Stimulated activated naive B cell treated with anti-CD40 and anti-IgM and Interleukin-4, amounts not matched to agents 10 μg/mL and 1 μg/mL and 100 μg/mL, for 72 hours (primary cell): ENCODE results near the gene SNX25.
A peak's percentile ranks its signal among the peaks of the same experiment; 100 is the strongest.
"Not testable (repeated sequence)": the region's sequence is repeated elsewhere in the genome, so short reads cannot be mapped to it uniquely, and the experiment has no call there.

Source experiments
- ATAC-seq, 2 donors: fragments of 150-1000 bp; cut with Tn5 transposase; replicated peaks; 2 replicates each; pipeline ENCODE4 v1.10.0; 2021; ENCODE audit warnings: moderate library complexity in 1 of 2
- DNase-seq: peaks from one replicate; pipeline ENCODE4 v3.0.0; 2021
- H3K27ac Mint-ChIP-seq: one replicate; pipeline ENCODE4 v1.8.0; 2022; ENCODE audit warnings: mild to moderate bottlenecking, mixed read lengths
- H3K27me3 Mint-ChIP-seq, 2 donors: one replicate each; pipeline ENCODE4 v1.8.0; 2022; ENCODE audit warnings: mixed read lengths in 2 of 2
- H3K36me3 Mint-ChIP-seq, 2 donors: one replicate each; pipeline ENCODE4 v1.8.0; 2022; ENCODE audit warnings: mixed read lengths in 2 of 2, mild to moderate bottlenecking in 1 of 2
- H3K4me1 Mint-ChIP-seq, 2 donors: one replicate each; pipeline ENCODE4 v1.8.0; 2022; ENCODE audit warnings: mixed read lengths in 2 of 2, mild to moderate bottlenecking in 1 of 2
- H3K4me3 Mint-ChIP-seq, 2 donors: one replicate each; pipeline ENCODE4 v1.8.0; 2022; ENCODE audit warnings: mild to moderate bottlenecking in 2 of 2, mixed read lengths in 2 of 2, moderate library complexity in 1 of 2
- H3K9me3 Mint-ChIP-seq, 2 donors: one replicate each; pipeline ENCODE4 v1.8.0; 2022; ENCODE audit warnings: mixed read lengths in 2 of 2, mild to moderate bottlenecking in 1 of 2

The SNX25 gene

GRCh38 chr4:185196437-185196836 is 13.0 kb upstream of the SNX25 start:
- Mint-ChIP-seq H3K27me3 (no peaks in the 10 kb centered on the region), H3K4me3 (no peak overlapping the region), H3K36me3 (peaks cover 10 to 24% of the 10 kb centered on the region in 2 donors), H3K4me1 (peaks cover 12 to 35% of the 10 kb centered on the region in 2 donors), H3K27ac (no peak overlapping the region), H3K9me3 (no peaks in the 10 kb centered on the region)
- DNase-seq: no peak
- ATAC-seq: no peak

- peaks cover 13 to 40% of the 10 kb centered on the region in 2 donors for H3K4me1 Mint-ChIP-seq
- not testable (repeated sequence) for ATAC-seq
Measured at GRCh38 chr4:185198189-185198588, 11.2 kb upstream of the SNX25 start.

DNA sequence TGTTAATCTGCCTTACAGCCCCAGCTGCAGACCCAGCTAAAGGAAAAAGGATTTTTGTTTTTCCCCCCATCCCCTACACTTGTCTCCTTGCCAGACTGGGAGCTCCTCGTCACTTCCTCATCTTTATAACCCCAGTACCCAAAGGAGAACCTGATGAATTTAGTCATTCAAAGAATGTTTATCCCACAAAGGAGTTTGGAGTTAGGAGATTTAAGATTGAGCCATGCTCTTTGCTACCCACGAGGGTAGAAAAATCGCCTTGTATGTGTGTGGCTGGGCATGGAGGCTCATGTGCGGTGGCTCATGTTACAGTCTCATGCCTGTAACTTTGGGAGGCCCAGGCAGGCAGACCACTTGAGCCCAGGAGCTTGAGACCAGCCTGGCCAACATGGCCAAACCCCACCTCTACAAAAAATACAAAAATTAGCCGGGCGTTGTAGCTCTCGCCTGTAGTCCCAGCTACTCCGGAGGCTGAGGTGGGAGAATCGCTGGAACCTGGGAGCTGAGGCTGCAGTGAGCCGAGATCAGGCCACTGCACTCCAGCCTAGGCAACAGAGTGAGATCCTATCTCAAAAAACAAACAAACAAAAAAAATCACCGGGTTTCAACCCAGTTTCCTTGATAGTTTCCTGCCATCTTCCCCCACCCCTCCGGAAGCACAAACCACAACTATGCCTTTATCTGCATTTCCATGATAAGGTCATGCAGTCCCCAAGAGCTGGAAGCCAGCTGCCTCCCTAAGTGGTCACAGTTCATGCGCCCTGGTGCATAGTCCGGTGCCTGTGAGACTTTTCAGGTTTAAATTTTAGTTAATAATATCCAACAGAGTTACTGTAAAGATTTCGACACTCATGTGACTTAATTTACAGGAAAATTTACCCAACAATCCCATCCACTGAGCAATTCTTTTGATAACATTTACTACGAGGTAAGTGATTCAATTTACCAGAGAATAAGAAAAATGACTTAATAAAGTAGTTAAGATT is 7.1 kb upstream of the SNX25 start:
- H3K9me3 Mint-ChIP-seq: no peaks in the 10 kb centered on the region
- peak overlapping the region; percentile 99 for H3K27ac Mint-ChIP-seq
- H3K4me1 Mint-ChIP-seq: peaks cover 24 to 56% of the 10 kb centered on the region in 2 donors
- no peak for DNase-seq
- peaks cover 8 to 16% of the 10 kb centered on the region in 2 donors for H3K36me3 Mint-ChIP-seq
- H3K27me3 Mint-ChIP-seq: no peaks in the 10 kb centered on the region
- ATAC-seq: no peak
- H3K4me3 Mint-ChIP-seq: peak overlapping the region; percentile 96 to 98

More at GRCh38 chr4:185198189-185198588, 11.2 kb upstream of the SNX25 start:
- DNase-seq, H3K9me3 Mint-ChIP-seq, H3K4me3 Mint-ChIP-seq, H3K27me3 Mint-ChIP-seq, H3K27ac Mint-ChIP-seq: not testable (repeated sequence)
- H3K36me3 Mint-ChIP-seq: peaks cover 10 to 23% of the 10 kb centered on the region in 2 donors

- peaks cover 6 to 16% of the 10 kb centered on the region in 2 donors for H3K36me3 Mint-ChIP-seq
- H3K9me3 Mint-ChIP-seq: no peaks in the 10 kb centered on the region
- H3K27me3 Mint-ChIP-seq: no peaks in the 10 kb centered on the region
- ATAC-seq (peak; percentile 4 to 22), DNase-seq (no peak)
- H3K27ac Mint-ChIP-seq: peak overlapping the region; percentile 99
- peaks cover 24 to 49% of the 10 kb centered on the region in 2 donors for H3K4me1 Mint-ChIP-seq
- H3K4me3 Mint-ChIP-seq: peak overlapping the region; percentile 96 to 98
Measured at GRCh38 chr4:185202984-185203485, 6.4 kb upstream of the SNX25 start.

GRCh38 chr4:185203486-185204237 is 5.7 kb upstream of the SNX25 start, which contains the start of gene CFAP97:
CFAP97 (minus strand) TSS chr4:185204000; CDS start chr4:185191196, 12,804 bp downstream.
- H3K4me1 Mint-ChIP-seq: peaks cover 24 to 51% of the 10 kb centered on the region in 2 donors
- no peaks in the 10 kb centered on the region for H3K9me3 Mint-ChIP-seq
- peak within 1 kb of the TSS; percentile 99 for H3K27ac Mint-ChIP-seq
- H3K27me3 Mint-ChIP-seq: no peaks in the 10 kb centered on the region
- peak; percentile 70 for DNase-seq
- ATAC-seq: peak; percentile 84 to 91
- peak within 1 kb of the TSS; percentile 96 to 98 for H3K4me3 Mint-ChIP-seq
- H3K36me3 Mint-ChIP-seq: peaks cover 4 to 16% of the 10 kb centered on the region in 2 donors

- Mint-ChIP-seq H3K36me3 (peaks cover 4 to 16% of the 10 kb centered on the region in 2 donors), H3K4me1 (peaks cover 27 to 57% of the 10 kb centered on the region in 2 donors), H3K9me3 (no peaks in the 10 kb centered on the region), H3K27me3 (no peaks in the 10 kb centered on the region), H3K27ac (peak overlapping the region; percentile 89), H3K4me3 (peak overlapping the region; percentile 96 to 98)
- DNase-seq: no peak
- ATAC-seq: no peak
Measured at GRCh38 chr4:185204238-185204910, 5.0 kb upstream of the SNX25 start.

DNA sequence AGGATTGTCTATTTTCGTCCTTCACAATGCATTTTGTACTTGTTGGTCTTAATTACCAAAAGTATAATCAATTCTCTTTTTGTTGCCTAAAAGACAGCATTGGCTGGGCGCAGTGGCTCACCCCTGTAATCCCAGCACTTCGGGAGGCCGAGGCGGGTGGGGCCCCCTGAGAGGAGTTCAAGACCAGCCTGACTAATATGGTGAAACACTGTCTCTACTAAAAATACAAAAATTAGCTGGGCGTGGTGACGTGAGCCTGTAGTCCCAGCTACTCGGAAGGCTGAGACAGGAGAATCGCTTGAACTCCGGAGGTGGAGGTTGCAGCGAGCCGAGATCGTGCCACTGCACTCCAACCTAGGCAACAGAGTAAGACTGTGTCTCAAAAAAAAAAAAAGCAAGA is 4.3 kb upstream of the SNX25 start:
- Mint-ChIP-seq H3K27ac (peak overlapping the region; percentile 89), H3K4me1 (peaks cover 24 to 57% of the 10 kb centered on the region in 2 donors), H3K36me3 (peaks cover 4 to 12% of the 10 kb centered on the region in 2 donors), H3K4me3 (peak overlapping the region; percentile 11 to 96)
- H3K9me3 Mint-ChIP-seq, ATAC-seq, DNase-seq, H3K27me3 Mint-ChIP-seq: not testable (repeated sequence)

GRCh38 chr4:185205697-185206342 is 3.6 kb upstream of the SNX25 start:
- H3K36me3 Mint-ChIP-seq: peaks cover under 1 to 5% of the 10 kb centered on the region in 2 donors
- H3K9me3 Mint-ChIP-seq: no peaks in the 10 kb centered on the region
- peaks cover 24 to 60% of the 10 kb centered on the region in 2 donors for H3K4me1 Mint-ChIP-seq
- ATAC-seq (no peak), DNase-seq (no peak)
- no peak overlapping the region for H3K27ac Mint-ChIP-seq
- no peak overlapping the region for H3K4me3 Mint-ChIP-seq
- no peaks in the 10 kb centered on the region for H3K27me3 Mint-ChIP-seq

GRCh38 chr4:185207466-185207865 is 1.9 kb upstream of the SNX25 start:
- no peak overlapping the region for H3K27ac Mint-ChIP-seq
- H3K4me1 Mint-ChIP-seq: peaks cover 30 to 66% of the 10 kb centered on the region in 2 donors
- peaks cover 0 to 5% of the 10 kb centered on the region in 2 donors for H3K36me3 Mint-ChIP-seq

DNA sequence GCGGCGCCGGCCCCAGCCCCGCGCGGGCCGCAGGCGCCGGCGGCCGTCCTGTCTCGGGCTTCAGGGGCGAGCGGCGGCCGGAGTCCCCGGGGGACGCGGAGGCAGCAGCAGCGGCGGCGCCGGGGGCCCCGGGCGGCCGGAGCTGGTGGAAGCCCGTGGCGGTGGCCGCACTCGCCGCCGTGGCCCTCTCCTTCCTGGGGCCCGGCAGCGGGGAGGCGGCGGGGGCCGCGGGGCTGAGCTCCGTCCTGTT is 379 bp downstream of the SNX25 start:
- H3K4me3 Mint-ChIP-seq: peak overlapping the region in 1 of 2 donors; percentile 90
- H3K27ac Mint-ChIP-seq, DNase-seq, H3K27me3 Mint-ChIP-seq, H3K36me3 Mint-ChIP-seq, H3K9me3 Mint-ChIP-seq: not testable (repeated sequence)
- H3K4me1 Mint-ChIP-seq: peaks cover 38 to 71% of the 10 kb centered on the region in 2 donors
- ATAC-seq: peak; percentile 32 to 42

More at GRCh38 chr4:185207466-185207865, 1.9 kb upstream of the SNX25 start:
- no peak for DNase-seq
- Mint-ChIP-seq H3K27me3 (no peaks in the 10 kb centered on the region), H3K9me3 (no peaks in the 10 kb centered on the region), H3K4me3 (no peak overlapping the region)
- no peak for ATAC-seq

DNA sequence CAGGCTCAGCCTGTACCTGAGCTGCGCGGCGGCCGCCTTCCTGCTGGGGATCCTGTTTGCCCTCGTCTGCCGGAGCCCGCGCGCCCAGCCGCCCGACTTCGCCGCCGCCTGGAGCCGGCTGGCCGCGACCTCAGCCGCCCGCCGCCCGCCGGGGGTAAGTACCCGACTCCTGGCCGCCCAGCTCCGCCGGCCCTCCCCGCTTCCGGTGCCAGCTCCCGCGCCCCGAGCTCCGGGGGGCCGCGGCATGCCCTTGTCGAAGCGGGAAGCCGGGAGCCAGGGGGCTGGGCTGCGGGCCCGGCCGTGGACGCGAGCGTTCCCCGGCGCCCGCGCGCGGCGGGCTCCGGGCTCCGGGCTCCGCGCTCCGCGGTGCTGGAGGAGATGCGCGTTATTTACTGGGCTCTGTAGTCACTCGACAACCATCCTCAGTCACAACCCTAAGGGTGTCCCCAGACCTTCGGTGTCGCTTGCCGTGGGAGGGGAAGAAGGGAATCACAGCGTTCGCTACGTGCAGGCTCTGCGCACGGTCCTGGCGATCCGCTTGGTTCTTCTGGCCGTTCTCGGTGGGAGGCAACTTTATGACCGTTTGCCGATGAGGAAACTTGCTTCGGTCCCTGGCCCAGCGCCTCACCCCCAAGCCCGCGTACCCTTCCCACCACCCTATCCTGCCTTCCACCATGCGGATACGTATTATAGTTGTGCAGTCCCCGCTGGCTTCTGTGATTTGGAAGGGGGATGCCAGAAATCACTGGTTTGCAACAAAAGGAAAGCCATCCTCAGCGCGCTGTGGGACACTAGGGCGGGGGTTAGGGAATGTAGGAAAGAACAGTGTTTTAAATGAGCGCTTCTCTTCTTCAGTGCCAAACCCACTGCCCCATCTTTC is 944 bp downstream of the SNX25 start:
- no peaks in the 10 kb centered on the region for H3K9me3 Mint-ChIP-seq
- DNase-seq: peak; percentile 45
- ATAC-seq: peak; percentile 34 to 38
- H3K4me3 Mint-ChIP-seq: peak overlapping the region; percentile 89 to 90
- H3K27ac Mint-ChIP-seq: peak overlapping the region; percentile 85
- H3K36me3 Mint-ChIP-seq: peaks cover 0 to 5% of the 10 kb centered on the region in 2 donors
- H3K27me3 Mint-ChIP-seq: no peaks in the 10 kb centered on the region
- peaks cover 38 to 71% of the 10 kb centered on the region in 2 donors for H3K4me1 Mint-ChIP-seq

- Mint-ChIP-seq H3K27me3 (no peaks in the 10 kb centered on the region), H3K27ac (peak overlapping the region; percentile 85), H3K4me1 (peaks cover 35 to 66% of the 10 kb centered on the region in 2 donors), H3K4me3 (peak overlapping the region; percentile 89 to 90), H3K9me3 (no peaks in the 10 kb centered on the region), H3K36me3 (peaks cover under 1 to 5% of the 10 kb centered on the region in 2 donors)
- DNase-seq (no peak), ATAC-seq (no peak)
Measured at GRCh38 chr4:185211035-185211434, 1.6 kb downstream of the SNX25 start.
